ENCODE measurements around the gene TCTN1.

- TF ChIP-seq CTCF (conservative IDR thresholded peaks at IDR 0.05) (no peak), EZH2 (IDR thresholded peaks at IDR 0.05; ENCODE audit: low read depth) (no peak)
These were observed 46.9 kb upstream of the TCTN1 start for GRCh38 chr12:110566993-110567392.

All from PC-9 (cell line).